ENCODE data around the gene BNIPL.

Gene BNIPL

GRCh38 chr1:151036356-151036755 lies at the start of gene BNIPL:
TSS of gene BNIPL (plus strand) at chr1:151036586. CDS start at chr1:151036726, 140 bp downstream.
- no peak for DNase-seq

GRCh38 chr1:150987924-150988323 lies 48.5 kb upstream of the BNIPL start:
- no peak for DNase-seq

- no peak for DNase-seq
Measured at GRCh38 chr1:150992626-150993025, 43.8 kb upstream of the BNIPL start.

GRCh38 chr1:150994248-150994647 lies 42.1 kb upstream of the BNIPL start:
- no peak for DNase-seq

GRCh38 chr1:150995460-150995859 lies 40.9 kb upstream of the BNIPL start:
- no peak for DNase-seq

GRCh38 chr1:150995896-150996295 lies 40.5 kb upstream of the BNIPL start:
- peak in 16 of 58 donors; percentile 3 to 42 (median 16) for DNase-seq

GRCh38 chr1:150997126-150997872 lies 39.1 kb upstream of the BNIPL start:
- DNase-seq, result no peak

- DNase-seq, result no peak
Measured at GRCh38 chr1:150997949-150998348, 38.4 kb upstream of the BNIPL start.

- DNase-seq, result peak in 13 of 58 donors; percentile 8 to 53 (median 23)
Measured at GRCh38 chr1:150999051-150999674, 37.2 kb upstream of the BNIPL start.

- no peak for DNase-seq
Measured at GRCh38 chr1:150999926-151000325, 36.5 kb upstream of the BNIPL start.

GRCh38 chr1:151000408-151000807 lies 36.0 kb upstream of the BNIPL start:
- DNase-seq, result no peak

- no peak for DNase-seq
Measured at GRCh38 chr1:151001602-151002001, 34.8 kb upstream of the BNIPL start.

GRCh38 chr1:151002051-151002450 lies 34.3 kb upstream of the BNIPL start:
- no peak for DNase-seq

GRCh38 chr1:151002611-151003010 lies 33.8 kb upstream of the BNIPL start:
- no peak for DNase-seq

- DNase-seq, result no peak
Measured at GRCh38 chr1:151003180-151003579, 33.2 kb upstream of the BNIPL start.

GRCh38 chr1:151005729-151006319 lies 30.6 kb upstream of the BNIPL start:
- peak in 1 of 58 donors; percentile 35 for DNase-seq

- DNase-seq, result peak in 53 of 58 donors; percentile 19 to 91 (median 71)
Measured at GRCh38 chr1:151006327-151007052, 29.9 kb upstream of the BNIPL start, which contains the start of gene MINDY1. TSS of gene MINDY1 (minus strand) at chr1:151006902. CDS start at chr1:151002617, 4,285 bp downstream.

GRCh38 chr1:151007853-151008243 lies 28.5 kb upstream of the BNIPL start:
- DNase-seq, result no peak

GRCh38 chr1:151008244-151009205 lies 27.9 kb upstream of the BNIPL start, which contains the start of gene PRUNE1:
TSS of gene PRUNE1 (plus strand) at chr1:151008449. CDS start at chr1:151008633, 184 bp downstream.
- DNase-seq, result peak; percentile 33 to 96 (median 91)

- DNase-seq, result no peak
Measured at GRCh38 chr1:151009206-151009587, 27.2 kb upstream of the BNIPL start.

Measured in anterior cingulate cortex (tissue), 58 donors.